GM13977 (cell line): Measurements from ENCODE around the gene ZNF512B.
"Not testable (repeated sequence)": the region's sequence is repeated elsewhere in the genome, so short reads cannot be mapped to it uniquely, and the experiment has no call there.

Experiments used
- DNase-seq: peaks from one replicate; pipeline ENCODE4 v3.0.0; 2012; ENCODE audit warnings: low spot score
- in situ Hi-C: fragments of 300-500 bp; cut with MboI; formaldehyde crosslinking; loops from one replicate; pipeline ENCODE4 v1.12.0; 2022; ENCODE audit warnings: low sequenced_read_pairs, low pct_unique_long_range_greater_than_20kb, mixed read lengths, inconsistent platforms; ENCODE audit not compliant: unreplicated experiment
- TF ChIP-seq, protein P1 (sequence below): IDR thresholded peaks from 2 replicates; pipeline ENCODE4 v1.5.1; 2012; ENCODE audit warnings: mild to moderate bottlenecking, control low read depth; ENCODE audit not compliant: insufficient read depth; ENCODE audit errors: extremely low read depth, missing control alignments

ZNF512B gene

DNA sequence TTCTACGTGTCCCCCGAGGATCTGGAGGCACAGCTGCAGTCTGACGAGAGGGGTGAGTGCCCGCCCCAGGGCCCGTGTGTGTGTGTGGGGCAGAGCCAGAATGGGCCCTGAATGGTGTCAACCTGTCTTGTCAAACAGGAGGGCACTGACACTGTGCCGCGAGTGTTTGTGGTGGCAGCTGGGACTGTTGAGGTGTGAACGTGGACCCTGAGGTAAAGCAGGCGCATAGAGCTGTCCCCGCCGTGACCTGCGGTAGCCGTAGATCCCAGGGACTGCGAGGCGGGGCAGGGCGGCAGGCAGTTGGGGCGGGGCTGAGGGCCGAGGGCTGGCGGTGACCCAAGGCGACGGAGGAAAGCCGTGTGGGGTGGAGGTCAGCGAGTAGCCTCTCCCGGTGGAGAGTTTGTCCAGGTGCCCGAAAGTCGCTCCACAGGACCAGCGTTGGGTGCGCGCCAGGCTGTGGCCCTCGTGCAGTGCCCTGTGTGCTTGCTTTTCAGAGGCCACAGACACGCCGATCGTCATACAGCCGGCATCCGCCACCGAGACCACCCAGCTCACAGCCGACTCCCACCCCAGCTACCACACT is 38.7 kb downstream of the ZNF512B start:
- DNase-seq, result no peak
- TF ChIP-seq, protein P1, sequence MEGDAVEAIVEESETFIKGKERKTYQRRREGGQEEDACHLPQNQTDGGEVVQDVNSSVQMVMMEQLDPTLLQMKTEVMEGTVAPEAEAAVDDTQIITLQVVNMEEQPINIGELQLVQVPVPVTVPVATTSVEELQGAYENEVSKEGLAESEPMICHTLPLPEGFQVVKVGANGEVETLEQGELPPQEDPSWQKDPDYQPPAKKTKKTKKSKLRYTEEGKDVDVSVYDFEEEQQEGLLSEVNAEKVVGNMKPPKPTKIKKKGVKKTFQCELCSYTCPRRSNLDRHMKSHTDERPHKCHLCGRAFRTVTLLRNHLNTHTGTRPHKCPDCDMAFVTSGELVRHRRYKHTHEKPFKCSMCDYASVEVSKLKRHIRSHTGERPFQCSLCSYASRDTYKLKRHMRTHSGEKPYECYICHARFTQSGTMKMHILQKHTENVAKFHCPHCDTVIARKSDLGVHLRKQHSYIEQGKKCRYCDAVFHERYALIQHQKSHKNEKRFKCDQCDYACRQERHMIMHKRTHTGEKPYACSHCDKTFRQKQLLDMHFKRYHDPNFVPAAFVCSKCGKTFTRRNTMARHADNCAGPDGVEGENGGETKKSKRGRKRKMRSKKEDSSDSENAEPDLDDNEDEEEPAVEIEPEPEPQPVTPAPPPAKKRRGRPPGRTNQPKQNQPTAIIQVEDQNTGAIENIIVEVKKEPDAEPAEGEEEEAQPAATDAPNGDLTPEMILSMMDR, result no peak
- in situ Hi-C loops, result no loop called here

- DNase-seq, in situ Hi-C loops: not testable (repeated sequence)
Observed at GRCh38 chr20:63929473-63929883, 40.3 kb downstream of the ZNF512B start.

DNA sequence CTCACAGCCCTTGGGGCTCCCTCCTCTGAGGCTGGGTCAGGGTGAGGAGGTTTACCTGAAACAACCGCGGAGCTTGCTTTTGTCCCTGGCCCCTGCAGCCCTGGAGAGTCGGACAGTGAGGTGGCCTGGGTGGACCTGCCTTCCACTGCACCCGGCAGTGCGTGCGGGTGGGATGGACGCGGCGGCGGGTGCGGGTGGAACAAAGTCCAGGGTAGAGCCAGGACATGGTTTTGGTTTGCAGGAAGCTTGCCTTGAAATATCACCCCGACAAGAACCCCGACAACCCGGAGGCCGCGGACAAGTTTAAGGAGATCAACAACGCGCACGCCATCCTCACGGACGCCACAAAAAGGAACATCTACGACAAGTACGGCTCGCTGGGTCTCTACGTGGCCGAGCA is 40.7 kb downstream of the ZNF512B start:
- in situ Hi-C loops, result no loop called here
- DNase-seq, result no peak
- TF ChIP-seq, protein P1, result no peak

- in situ Hi-C loops, result no loop called here
- TF ChIP-seq, protein P1, result no peak
- DNase-seq, result no peak
Observed at GRCh38 chr20:63926298-63926697, 43.4 kb downstream of the ZNF512B start.

- DNase-seq, result no peak
- TF ChIP-seq, protein P1, result no peak
- in situ Hi-C loops, result no loop called here
Observed at GRCh38 chr20:63924241-63924640, 45.5 kb downstream of the ZNF512B start.

- no peak for DNase-seq
- in situ Hi-C loops, result no loop called here
- TF ChIP-seq, protein P1, result no peak
Observed at GRCh38 chr20:63923651-63924050, 46.1 kb downstream of the ZNF512B start.

DNA sequence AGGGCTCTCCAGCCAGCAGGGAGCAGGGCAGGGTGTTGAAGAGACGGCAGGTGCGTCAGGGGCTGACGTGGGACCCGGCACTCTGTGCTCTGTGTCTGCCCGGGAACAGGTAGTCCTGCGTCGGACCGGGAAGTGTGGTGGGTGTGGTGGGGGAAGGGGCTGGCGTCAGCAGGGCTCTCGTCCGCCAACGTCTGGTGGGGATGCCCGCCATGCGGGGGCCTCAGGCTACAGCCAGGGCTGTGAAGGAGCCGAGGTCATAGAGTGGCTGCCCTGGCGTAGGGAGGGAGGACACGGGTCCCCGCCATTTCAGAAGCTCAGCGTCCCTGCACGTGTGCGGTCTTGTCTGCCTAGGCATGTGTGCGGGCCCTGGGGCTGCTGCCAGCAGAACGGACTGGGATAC is 49.5 kb downstream of the ZNF512B start:
- TF ChIP-seq, protein P1, result no peak
- in situ Hi-C loops, result no loop called here
- no peak for DNase-seq
